MM.1S (cell line): ENCODE measurements around the gene EPHA2.

Experiments
- DNase-seq: peaks from one replicate; pipeline ENCODE4 v3.0.0-alpha.2; 2015
- H2AFZ ChIP-seq: fragments of 300-600 bp; sonication (generic); 2 replicates; pipeline ENCODE4 v1.6.0; 2016; ENCODE audit warnings: antibody characterized with exemption, low read length
- H3F3A ChIP-seq: fragments of 300-600 bp; sonication (generic); 2 replicates; pipeline ENCODE4 v1.6.1; 2016; ENCODE audit warnings: mild to moderate bottlenecking, antibody characterized with exemption, low read length, moderate library complexity, mixed read lengths; ENCODE audit not compliant: insufficient read depth
- H3K27ac ChIP-seq: fragments of 300-600 bp; sonication (generic); 2 replicates; pipeline ENCODE4 v1.5.1; 2016; ENCODE audit warnings: mild to moderate bottlenecking, low read length
- H3K27me3 ChIP-seq: fragments of 300-600 bp; sonication (generic); replicated peaks from 2 replicates; pipeline ENCODE4 v1.6.0; 2016; ENCODE audit warnings: low read length; ENCODE audit not compliant: insufficient read depth
- H3K36me3 ChIP-seq: fragments of 300-600 bp; sonication (generic); replicated peaks from 2 replicates; pipeline ENCODE4 v1.6.1; 2016; ENCODE audit warnings: mild to moderate bottlenecking, low read length, mixed read lengths; ENCODE audit not compliant: insufficient read depth
- H3K4me1 ChIP-seq: fragments of 300-600 bp; sonication (generic); 2 replicates; pipeline ENCODE4 v1.6.1; 2016; ENCODE audit warnings: low read length, mixed read lengths
- H3K4me2 ChIP-seq: fragments of 300-600 bp; sonication (generic); 2 replicates; pipeline ENCODE4 v1.6.0; 2016; ENCODE audit warnings: low read depth, low read length
- H3K4me3 ChIP-seq: fragments of 300-600 bp; sonication (generic); 2 replicates; pipeline ENCODE4 v1.5.1; 2016; ENCODE audit warnings: low read length, mixed read lengths
- H3K79me2 ChIP-seq: fragments of 300-600 bp; sonication (generic); 2 replicates; pipeline ENCODE4 v1.6.1; 2016; ENCODE audit warnings: mixed run types, low read length, mixed read lengths
- H3K9ac ChIP-seq: fragments of 300-600 bp; sonication (generic); 2 replicates; pipeline ENCODE4 v1.6.1; 2016; ENCODE audit warnings: low read length, mixed read lengths
- H3K9me2 ChIP-seq: fragments of 300-600 bp; sonication (generic); replicated peaks from 2 replicates; pipeline ENCODE4 v1.6.1; 2016; ENCODE audit warnings: mild to moderate bottlenecking, low read length, mixed read lengths; ENCODE audit not compliant: insufficient read depth
- H3K9me3 ChIP-seq: fragments of 300-600 bp; sonication (generic); replicated peaks from 2 replicates; pipeline ENCODE4 v1.6.1; 2016; ENCODE audit warnings: mild to moderate bottlenecking, low read length, mixed read lengths; ENCODE audit not compliant: insufficient read depth
- H4K20me1 ChIP-seq: fragments of 300-600 bp; sonication (generic); 2 replicates; pipeline ENCODE4 v1.6.1; 2016; ENCODE audit warnings: mild to moderate bottlenecking, low read length, moderate library complexity, mixed read lengths; ENCODE audit not compliant: insufficient read depth
- EZH2 ChIP-seq: fragments of 300-600 bp; sonication (generic); optimal IDR thresholded peaks from 2 replicates; pipeline ENCODE3; 2017; ENCODE audit warnings: low read depth, mild to moderate bottlenecking, antibody characterized with exemption, low read length, mixed read lengths
- EZH2phosphoT487 ChIP-seq: fragments of 300-600 bp; sonication (generic); IDR thresholded peaks from 2 replicates; pipeline ENCODE4 v1.6.1; 2018; ENCODE audit warnings: antibody characterized with exemption, low read length
- TF ChIP-seq, protein P1 (sequence below): fragments of 300-600 bp; sonication (generic); IDR thresholded peaks from 2 replicates; pipeline ENCODE4 v1.5.1; 2016; ENCODE audit warnings: antibody characterized with exemption, low read length, mixed read lengths

The EPHA2 gene

DNA sequence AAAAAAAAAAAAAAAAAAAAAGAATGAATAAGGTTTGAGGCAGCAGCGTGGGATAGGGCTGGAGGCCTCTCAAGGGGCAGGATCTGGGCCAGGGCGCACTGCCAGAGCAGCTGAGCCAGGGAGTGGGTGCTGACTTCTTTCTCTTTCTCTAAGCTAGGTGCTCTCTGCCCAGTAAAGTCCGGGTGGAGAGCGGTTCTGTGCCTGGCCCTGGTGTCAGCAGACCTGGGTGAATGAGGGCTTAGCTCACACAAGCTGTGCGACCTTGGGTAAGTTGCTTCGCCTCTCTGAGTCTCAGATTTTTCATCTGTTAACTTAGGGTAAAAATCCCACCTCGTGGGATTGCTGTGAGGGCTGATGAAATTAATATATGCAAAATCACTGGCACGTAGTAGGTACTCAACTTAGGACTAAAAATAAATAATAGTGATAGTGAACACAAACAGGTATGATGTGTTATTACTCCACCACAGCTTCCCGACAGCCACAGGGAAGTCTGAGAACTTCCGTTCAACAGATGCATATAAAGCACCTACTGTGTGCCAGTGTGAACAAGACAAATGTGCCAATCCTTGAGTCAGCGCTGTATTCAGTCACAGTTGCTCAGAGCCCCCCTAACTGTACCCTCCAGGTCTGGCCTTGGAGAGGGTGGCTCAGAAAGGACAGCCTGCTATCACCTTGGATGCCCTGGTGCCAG lies 80.4 kb downstream of the EPHA2 start:
- Histone ChIP-seq H3K9me2 (no peaks in the 10 kb centered on the region), H3K36me3 (no peaks in the 10 kb centered on the region), H3K27ac (no peak overlapping the region), H3K9ac (no peak overlapping the region), H4K20me1 (no peaks in the 10 kb centered on the region), H3K4me1 (peaks cover 6% of the 10 kb centered on the region), H3K9me3 (no peaks in the 10 kb centered on the region), H3K27me3 (peaks cover 4% of the 10 kb centered on the region), H2AFZ (no peak overlapping the region), H3K4me3 (no peak overlapping the region), H3K4me2 (no peak overlapping the region), H3F3A (peaks cover 8% of the 10 kb centered on the region; the same call in 1 of the 2 replicates), H3K79me2 (no peaks in the 10 kb centered on the region)
- DNase-seq, result no peak
- TF ChIP-seq, protein P1, sequence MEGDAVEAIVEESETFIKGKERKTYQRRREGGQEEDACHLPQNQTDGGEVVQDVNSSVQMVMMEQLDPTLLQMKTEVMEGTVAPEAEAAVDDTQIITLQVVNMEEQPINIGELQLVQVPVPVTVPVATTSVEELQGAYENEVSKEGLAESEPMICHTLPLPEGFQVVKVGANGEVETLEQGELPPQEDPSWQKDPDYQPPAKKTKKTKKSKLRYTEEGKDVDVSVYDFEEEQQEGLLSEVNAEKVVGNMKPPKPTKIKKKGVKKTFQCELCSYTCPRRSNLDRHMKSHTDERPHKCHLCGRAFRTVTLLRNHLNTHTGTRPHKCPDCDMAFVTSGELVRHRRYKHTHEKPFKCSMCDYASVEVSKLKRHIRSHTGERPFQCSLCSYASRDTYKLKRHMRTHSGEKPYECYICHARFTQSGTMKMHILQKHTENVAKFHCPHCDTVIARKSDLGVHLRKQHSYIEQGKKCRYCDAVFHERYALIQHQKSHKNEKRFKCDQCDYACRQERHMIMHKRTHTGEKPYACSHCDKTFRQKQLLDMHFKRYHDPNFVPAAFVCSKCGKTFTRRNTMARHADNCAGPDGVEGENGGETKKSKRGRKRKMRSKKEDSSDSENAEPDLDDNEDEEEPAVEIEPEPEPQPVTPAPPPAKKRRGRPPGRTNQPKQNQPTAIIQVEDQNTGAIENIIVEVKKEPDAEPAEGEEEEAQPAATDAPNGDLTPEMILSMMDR, result no peak
- TF ChIP-seq EZH2phosphoT487 (no peak), EZH2 (no peak)
